Activated naive CD8-positive, alpha-beta T cell treated with anti-CD3 and anti-CD28 coated beads, Interleukin-2, amount 50 U/mL, for 24 hours (primary cell): Measurements from ENCODE around the gene ACR.
"Not testable (repeated sequence)": the region's sequence is repeated elsewhere in the genome, so short reads cannot be mapped to it uniquely, and the experiment has no call there.

Experiments
- ATAC-seq: fragments of 150-1000 bp; cut with Tn5 transposase; one replicate; pipeline ENCODE4 v1.10.0; 2021
- DNase-seq: peaks from one replicate; pipeline ENCODE4 v3.0.0; 2021
- H3K27ac Mint-ChIP-seq: one replicate; pipeline ENCODE4 v1.8.0; 2021; ENCODE audit warnings: mild to moderate bottlenecking, mixed read lengths
- H3K27me3 Mint-ChIP-seq: one replicate; pipeline ENCODE4 v1.8.0; 2021; ENCODE audit warnings: mixed read lengths
- H3K36me3 Mint-ChIP-seq: one replicate; pipeline ENCODE4 v1.8.0; 2021; ENCODE audit warnings: low read depth, mixed read lengths
- H3K4me1 Mint-ChIP-seq: one replicate; pipeline ENCODE4 v1.8.0; 2021; ENCODE audit warnings: mixed read lengths
- H3K4me3 Mint-ChIP-seq: one replicate; pipeline ENCODE4 v1.8.0; 2021; ENCODE audit warnings: mild to moderate bottlenecking, moderate library complexity, mixed read lengths
- H3K9me3 Mint-ChIP-seq: one replicate; pipeline ENCODE4 v1.8.0; 2021; ENCODE audit warnings: mixed read lengths

Gene ACR

GRCh38 chr22:50786936-50787335 lies 48.9 kb downstream of the ACR start:
- H3K36me3 Mint-ChIP-seq, H3K9me3 Mint-ChIP-seq, H3K4me1 Mint-ChIP-seq, H3K27me3 Mint-ChIP-seq, ATAC-seq, H3K27ac Mint-ChIP-seq, H3K4me3 Mint-ChIP-seq, DNase-seq: not testable (repeated sequence)
